Upper lobe of left lung (tissue), 6 donors: ENCODE measurements around the gene USP22. TPM values are rescaled to one million over a fixed set of nuclear protein-coding genes. Genes with fewer than 3 reads are reported as not detected.

Source experiments
- ATAC-seq, 2 donors: fragments of 200-7000 bp; cut with Tn5 transposase; one replicate each; pipeline ENCODE4 v1.9.1; 2022; ENCODE audit warnings: mild to moderate bottlenecking in 2 of 2, moderate library complexity in 2 of 2; ENCODE audit not compliant: low FRiP score in 2 of 2
- DNase-seq, 2 donors: peaks; one replicate each; pipeline ENCODE4 v3.0.0-alpha.2; 2019 to 2020
- H3K27ac ChIP-seq, 4 donors: fragments of 200-600 bp; sonication (generic); one replicate each; pipeline ENCODE4 v1.5.1; 2016 to 2019
- H3K27me3 ChIP-seq, 4 donors: fragments of 200-600 bp; sonication (generic); one replicate each; pipeline ENCODE4 v1.5.1; 2017 to 2019
- H3K36me3 ChIP-seq, 4 donors: fragments of 200-600 bp; sonication (generic); one replicate each; pipeline ENCODE4 v1.5.1; 2016 to 2019
- H3K4me1 ChIP-seq, 4 donors: fragments of 200-600 bp; sonication (generic); one replicate each; pipeline ENCODE4 v1.5.1; 2018 to 2019
- H3K4me3 ChIP-seq, 4 donors: fragments of 200-600 bp; sonication (generic); one replicate each; pipeline ENCODE4 v1.5.1; 2017 to 2019; ENCODE audit warnings: mild to moderate bottlenecking in 2 of 4, moderate library complexity in 1 of 4
- H3K9me3 ChIP-seq, 4 donors: fragments of 200-600 bp; sonication (generic); one replicate each; pipeline ENCODE4 v1.5.1; 2018 to 2019
- EP300 ChIP-seq, 4 donors: sonication (generic); formaldehyde crosslinking; IDR thresholded peaks; one replicate each; pipeline ENCODE4 v1.5.1; 2017; ENCODE audit warnings: antibody characterized with exemption in 4 of 4, control low read depth in 2 of 4
- POLR2A ChIP-seq, 4 donors: fragments of 450-650 bp; IDR thresholded peaks; one replicate each; pipeline ENCODE4 v1.5.1; 2016 to 2017; ENCODE audit warnings: antibody characterized with exemption in 4 of 4, mild to moderate bottlenecking in 2 of 4
- POLR2AphosphoS5 ChIP-seq, 2 donors: sonication (generic); formaldehyde crosslinking; IDR thresholded peaks; one replicate each; pipeline ENCODE4 v1.5.1; 2017; ENCODE audit warnings: antibody characterized with exemption in 2 of 2
- WGBS, 2 donors: methylation state at CpG; one replicate each; pipeline ENCODE4 v1.1.5; 2017 to 2018; 5-methylcytosine and 5-hydroxymethylcytosine counted together
- total RNA-seq, 6 donors: library from RNA; depleted of rRNA in 4 of 6; stranded (reverse); fragments of >200 nt in 4 of 6; gene quantifications; one replicate each; pipeline versions ENCODE4 v1.1.0 to v1.2.1, GENCODE V29; 2016 to 2021
- TF ChIP-seq, protein P1 (sequence below), 6 experiments: fragments of 450-650 bp in 4 of 6; fragments of 200-600 bp in 2 of 6; sonication (generic) in 2 of 6; IDR thresholded peaks; one replicate each; pipeline ENCODE4 v1.5.1; 2016 to 2019; ENCODE audit warnings: antibody characterized with exemption in 6 of 6
- donor health status: DM: no; HTN: no; CAD: no; lungs with moderate emphysema.
- donor health status: DM: no; HTN: yes; CAD: no; lungs with severe emphysema.

Gene USP22
- total RNA-seq, 6 donors from 2014 or later: 134 to 302 (median 177) TPM

DNA sequence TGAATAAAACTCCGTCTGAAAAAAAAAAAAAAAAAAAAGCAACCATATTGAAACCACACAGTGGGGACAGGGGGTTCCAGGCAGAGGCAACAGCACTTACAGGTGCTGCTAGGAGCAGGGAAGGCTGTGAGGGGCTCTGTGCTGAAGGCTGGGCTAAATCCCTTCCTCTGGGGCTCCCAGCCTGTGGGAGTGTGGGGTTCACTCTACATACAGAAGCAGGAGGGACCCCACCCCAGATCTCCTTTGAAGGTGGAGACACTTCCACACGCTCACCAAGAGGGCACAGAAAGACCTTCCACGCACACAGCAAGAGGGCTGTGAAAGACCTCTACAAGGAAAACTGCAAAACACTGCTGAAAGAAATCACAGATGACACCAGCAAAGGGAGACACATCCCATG is 53.9 kb downstream of the USP22 start:
- Histone ChIP-seq H3K4me1 (peaks cover 4 to 11% (median 9%) of the 10 kb centered on the region in 4 donors), H3K27me3 (no peaks in the 10 kb centered on the region), H3K27ac (no peak overlapping the region), H3K36me3 (no peaks in the 10 kb centered on the region), H3K4me3 (no peak overlapping the region), H3K9me3 (no peaks in the 10 kb centered on the region)
- DNase-seq (no peak), ATAC-seq (no peak)
- TF ChIP-seq EP300 (IDR thresholded peaks at IDR 0.05) (no peak), POLR2AphosphoS5 (IDR thresholded peaks at IDR 0.05) (no peak), POLR2A (IDR thresholded peaks at IDR 0.05) (no peak)
- TF ChIP-seq, protein P1, sequence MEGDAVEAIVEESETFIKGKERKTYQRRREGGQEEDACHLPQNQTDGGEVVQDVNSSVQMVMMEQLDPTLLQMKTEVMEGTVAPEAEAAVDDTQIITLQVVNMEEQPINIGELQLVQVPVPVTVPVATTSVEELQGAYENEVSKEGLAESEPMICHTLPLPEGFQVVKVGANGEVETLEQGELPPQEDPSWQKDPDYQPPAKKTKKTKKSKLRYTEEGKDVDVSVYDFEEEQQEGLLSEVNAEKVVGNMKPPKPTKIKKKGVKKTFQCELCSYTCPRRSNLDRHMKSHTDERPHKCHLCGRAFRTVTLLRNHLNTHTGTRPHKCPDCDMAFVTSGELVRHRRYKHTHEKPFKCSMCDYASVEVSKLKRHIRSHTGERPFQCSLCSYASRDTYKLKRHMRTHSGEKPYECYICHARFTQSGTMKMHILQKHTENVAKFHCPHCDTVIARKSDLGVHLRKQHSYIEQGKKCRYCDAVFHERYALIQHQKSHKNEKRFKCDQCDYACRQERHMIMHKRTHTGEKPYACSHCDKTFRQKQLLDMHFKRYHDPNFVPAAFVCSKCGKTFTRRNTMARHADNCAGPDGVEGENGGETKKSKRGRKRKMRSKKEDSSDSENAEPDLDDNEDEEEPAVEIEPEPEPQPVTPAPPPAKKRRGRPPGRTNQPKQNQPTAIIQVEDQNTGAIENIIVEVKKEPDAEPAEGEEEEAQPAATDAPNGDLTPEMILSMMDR (IDR thresholded peaks at IDR 0.05): no peak
- 85 to 89% methylated on average over 3 of the region's 3 CpGs for WGBS, 2 donors

DNA sequence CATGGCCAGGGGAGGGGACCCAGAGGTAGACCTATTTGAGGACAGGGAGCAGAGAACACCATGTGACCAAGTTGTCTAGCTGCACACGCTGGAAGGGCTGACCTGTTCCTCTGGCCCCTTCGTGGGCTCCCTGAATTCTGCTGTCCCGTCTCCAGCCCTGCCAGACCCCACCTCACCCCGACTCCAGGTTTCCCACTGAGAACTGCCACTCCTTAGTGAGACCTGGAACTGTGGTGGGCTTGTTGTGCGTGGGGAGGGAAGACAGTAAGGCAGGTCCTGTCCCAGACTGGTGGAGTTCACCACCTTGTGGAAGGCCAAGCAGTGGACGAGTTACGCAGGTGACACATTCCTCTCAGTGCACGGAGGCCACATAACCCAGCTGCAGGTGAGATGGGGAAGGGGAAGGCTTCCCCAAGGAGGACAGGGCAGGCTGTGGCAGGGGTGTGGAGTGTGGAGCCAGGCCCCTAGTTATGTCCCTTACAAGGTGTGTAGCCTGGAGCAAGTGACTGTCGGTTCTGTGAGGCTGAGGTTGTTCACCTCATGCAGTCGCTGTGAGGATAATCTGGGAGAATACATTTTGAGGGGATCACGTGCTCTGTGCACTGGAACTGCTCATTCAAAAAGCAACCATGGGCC is 54.7 kb downstream of the USP22 start:
- 89 to 90% methylated on average over 10 to 11 of the region's 11 CpGs for WGBS, 2 donors
- TF ChIP-seq EP300 (IDR thresholded peaks at IDR 0.05): no peak
- TF ChIP-seq POLR2AphosphoS5 (IDR thresholded peaks at IDR 0.05): no peak
- TF ChIP-seq, protein P1 (IDR thresholded peaks at IDR 0.05): no peak
- TF ChIP-seq POLR2A (IDR thresholded peaks at IDR 0.05): no peak
- ATAC-seq (no peak), DNase-seq (no peak)
- no peaks in the 10 kb centered on the region for H3K27me3 ChIP-seq
- H3K9me3 ChIP-seq: no peaks in the 10 kb centered on the region
- H3K4me1 ChIP-seq: peaks cover 4 to 9% (median 6%) of the 10 kb centered on the region in 4 donors
- no peak overlapping the region for H3K4me3 ChIP-seq
- H3K36me3 ChIP-seq: no peaks in the 10 kb centered on the region
- H3K27ac ChIP-seq: no peak overlapping the region

DNA sequence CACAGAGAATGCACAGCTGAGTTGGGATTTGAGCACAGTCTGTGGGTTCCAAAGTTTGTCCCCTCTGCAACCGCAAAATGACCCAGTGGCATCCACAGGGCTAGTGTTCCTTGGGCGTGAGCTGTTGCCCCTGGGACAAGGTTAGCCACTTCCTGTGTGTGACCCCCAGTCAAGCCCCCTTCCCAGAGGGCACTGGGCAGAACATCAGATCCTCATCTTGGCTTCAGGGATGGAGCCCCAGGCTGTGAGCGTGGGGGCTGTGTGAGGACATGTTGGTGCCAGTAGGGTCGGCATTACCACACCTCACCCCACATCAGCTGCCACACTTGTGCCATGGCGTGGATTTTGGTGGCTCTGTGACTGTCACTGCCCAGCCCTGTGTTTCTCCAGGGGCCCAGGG is 55.3 kb downstream of the USP22 start:
- 93% methylated on average over 5 of the region's 5 CpGs; no CpG with 5 or more reads in 1 of the 2 donors for WGBS, 2 donors
- TF ChIP-seq, protein P1 (IDR thresholded peaks at IDR 0.05): no peak
- no peak for TF ChIP-seq EP300 (IDR thresholded peaks at IDR 0.05)
- no peak for TF ChIP-seq POLR2A (IDR thresholded peaks at IDR 0.05)
- no peak for TF ChIP-seq POLR2AphosphoS5 (IDR thresholded peaks at IDR 0.05)
- Histone ChIP-seq H3K36me3 (no peaks in the 10 kb centered on the region), H3K4me3 (no peak overlapping the region), H3K9me3 (no peaks in the 10 kb centered on the region), H3K4me1 (peaks cover under 1 to 5% (median under 1%) of the 10 kb centered on the region in 4 donors), H3K27ac (no peak overlapping the region), H3K27me3 (no peaks in the 10 kb centered on the region)
- ATAC-seq: no peak
- no peak for DNase-seq

DNA sequence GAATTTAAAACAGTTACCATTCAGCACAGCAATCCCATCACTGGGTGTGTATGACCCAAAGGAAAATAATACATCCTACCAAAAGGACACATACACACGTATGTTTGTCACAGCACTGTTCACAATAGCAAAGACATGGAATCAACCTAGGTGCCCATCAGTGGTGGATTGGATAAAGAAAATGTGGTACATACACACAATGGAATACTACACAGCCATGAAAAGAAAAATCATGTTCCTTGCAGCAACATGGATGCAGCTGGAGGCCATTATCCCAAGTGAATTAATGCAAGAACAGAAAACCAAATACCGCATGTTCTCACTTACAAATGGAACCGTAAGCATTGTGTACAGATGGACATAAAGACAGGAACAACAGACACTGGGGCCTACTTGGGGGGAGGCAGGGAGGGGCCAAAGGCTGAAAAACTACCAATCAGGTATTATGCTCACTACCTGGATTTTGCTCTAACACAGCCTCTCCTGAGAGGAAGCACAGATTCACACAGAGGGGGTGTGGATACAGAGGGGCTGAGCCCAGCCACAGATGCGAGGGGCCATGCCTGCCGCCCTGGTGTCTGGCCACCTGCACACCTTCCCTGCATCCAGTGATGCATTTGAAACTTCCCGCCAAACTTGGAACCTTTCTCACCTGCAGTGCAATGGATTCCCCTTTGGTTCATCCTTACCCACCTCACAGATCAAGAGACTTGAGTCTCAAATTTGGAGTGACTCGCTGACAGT is 55.9 kb downstream of the USP22 start:
- no peak for DNase-seq
- WGBS, 2 donors: 96 to 99% methylated on average over 7 of the region's 7 CpGs
- peaks cover 0 to 4% (median 0%) of the 10 kb centered on the region in 4 donors for H3K4me1 ChIP-seq
- no peaks in the 10 kb centered on the region for H3K36me3 ChIP-seq
- no peak overlapping the region for H3K27ac ChIP-seq
- no peaks in the 10 kb centered on the region for H3K9me3 ChIP-seq
- ATAC-seq: no peak
- TF ChIP-seq, protein P1 (IDR thresholded peaks at IDR 0.05): no peak
- no peak for TF ChIP-seq POLR2A (IDR thresholded peaks at IDR 0.05)
- no peak overlapping the region for H3K4me3 ChIP-seq
- H3K27me3 ChIP-seq: no peaks in the 10 kb centered on the region

DNA sequence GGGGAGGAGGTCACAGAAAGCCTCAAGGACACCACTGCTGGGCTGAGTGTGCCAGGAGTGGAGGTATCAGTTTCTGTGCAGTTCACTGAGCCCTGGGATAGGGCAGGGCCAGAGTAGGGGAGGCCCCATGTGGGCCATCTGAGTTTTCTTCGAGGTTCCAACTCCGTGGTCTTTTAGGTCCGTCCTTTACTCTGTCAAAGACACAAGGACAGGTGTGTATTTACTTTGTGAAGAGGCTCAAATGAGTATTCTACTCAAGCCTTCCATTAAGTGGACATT is 59.5 kb downstream of the USP22 start:
- H3K27ac ChIP-seq: no peak overlapping the region
- H3K9me3 ChIP-seq: no peaks in the 10 kb centered on the region
- TF ChIP-seq POLR2A (IDR thresholded peaks at IDR 0.05): no peak
- TF ChIP-seq POLR2AphosphoS5 (IDR thresholded peaks at IDR 0.05): no peak
- TF ChIP-seq, protein P1 (IDR thresholded peaks at IDR 0.05): no peak
- TF ChIP-seq EP300 (IDR thresholded peaks at IDR 0.05): no peak
- H3K27me3 ChIP-seq: no peaks in the 10 kb centered on the region
- WGBS, 2 donors: 62 to 83% methylated on average over 3 of the region's 3 CpGs
- ATAC-seq: peak in 1 of 2 donors; percentile 34
- DNase-seq: no peak
- H3K4me3 ChIP-seq: no peak overlapping the region
- no peaks in the 10 kb centered on the region for H3K4me1 ChIP-seq
- no peaks in the 10 kb centered on the region for H3K36me3 ChIP-seq
